ENCODE data around the gene AKAP9. TPM values are rescaled to one million over a fixed set of nuclear protein-coding genes. Genes with fewer than 3 reads are reported as not detected.

Gene AKAP9
- total RNA-seq, 6 donors from 2014 or later: 61.0 to 224 (median 78.4) TPM

DNA sequence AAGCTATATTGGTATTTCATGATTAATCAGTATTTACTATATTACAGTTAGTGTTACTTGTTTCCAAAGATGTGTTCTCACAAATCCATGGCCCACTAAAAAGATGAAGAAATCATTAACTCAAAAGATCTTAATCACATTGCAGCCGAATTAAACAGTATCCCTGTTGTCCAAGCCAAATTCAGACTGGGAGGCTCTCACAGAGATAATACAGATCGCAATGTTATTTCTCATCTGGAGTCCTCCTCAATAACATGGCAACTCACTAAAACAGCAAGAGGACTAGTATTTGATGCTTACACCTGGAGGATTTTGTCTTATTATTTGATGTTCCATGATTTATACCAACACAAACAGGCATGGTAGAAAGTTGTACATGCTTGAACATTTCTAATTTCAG, 170.2 kb downstream of the AKAP9 start:
- Histone ChIP-seq H3K36me3 (peaks cover 2 to 82% (median 23%) of the 10 kb centered on the region in 4 donors), H3K4me1 (no peaks in the 10 kb centered on the region), H3K9me3 (no peaks in the 10 kb centered on the region), H3K27me3 (no peaks in the 10 kb centered on the region), H3K27ac (no peak overlapping the region), H3K4me3 (no peak overlapping the region)
- ATAC-seq (ENCODE audit: low FRiP score in 2 of 2) (no peak), DNase-seq (no peak)
- TF ChIP-seq POLR2A (IDR thresholded peaks at IDR 0.05) (no peak), POLR2AphosphoS5 (IDR thresholded peaks at IDR 0.05) (no peak), EP300 (IDR thresholded peaks at IDR 0.05) (no peak)
- TF ChIP-seq, protein P1, sequence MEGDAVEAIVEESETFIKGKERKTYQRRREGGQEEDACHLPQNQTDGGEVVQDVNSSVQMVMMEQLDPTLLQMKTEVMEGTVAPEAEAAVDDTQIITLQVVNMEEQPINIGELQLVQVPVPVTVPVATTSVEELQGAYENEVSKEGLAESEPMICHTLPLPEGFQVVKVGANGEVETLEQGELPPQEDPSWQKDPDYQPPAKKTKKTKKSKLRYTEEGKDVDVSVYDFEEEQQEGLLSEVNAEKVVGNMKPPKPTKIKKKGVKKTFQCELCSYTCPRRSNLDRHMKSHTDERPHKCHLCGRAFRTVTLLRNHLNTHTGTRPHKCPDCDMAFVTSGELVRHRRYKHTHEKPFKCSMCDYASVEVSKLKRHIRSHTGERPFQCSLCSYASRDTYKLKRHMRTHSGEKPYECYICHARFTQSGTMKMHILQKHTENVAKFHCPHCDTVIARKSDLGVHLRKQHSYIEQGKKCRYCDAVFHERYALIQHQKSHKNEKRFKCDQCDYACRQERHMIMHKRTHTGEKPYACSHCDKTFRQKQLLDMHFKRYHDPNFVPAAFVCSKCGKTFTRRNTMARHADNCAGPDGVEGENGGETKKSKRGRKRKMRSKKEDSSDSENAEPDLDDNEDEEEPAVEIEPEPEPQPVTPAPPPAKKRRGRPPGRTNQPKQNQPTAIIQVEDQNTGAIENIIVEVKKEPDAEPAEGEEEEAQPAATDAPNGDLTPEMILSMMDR (IDR thresholded peaks at IDR 0.05): no peak
- 92 to 95% methylated on average over 2 of the region's 2 CpGs for WGBS, 2 donors

DNA sequence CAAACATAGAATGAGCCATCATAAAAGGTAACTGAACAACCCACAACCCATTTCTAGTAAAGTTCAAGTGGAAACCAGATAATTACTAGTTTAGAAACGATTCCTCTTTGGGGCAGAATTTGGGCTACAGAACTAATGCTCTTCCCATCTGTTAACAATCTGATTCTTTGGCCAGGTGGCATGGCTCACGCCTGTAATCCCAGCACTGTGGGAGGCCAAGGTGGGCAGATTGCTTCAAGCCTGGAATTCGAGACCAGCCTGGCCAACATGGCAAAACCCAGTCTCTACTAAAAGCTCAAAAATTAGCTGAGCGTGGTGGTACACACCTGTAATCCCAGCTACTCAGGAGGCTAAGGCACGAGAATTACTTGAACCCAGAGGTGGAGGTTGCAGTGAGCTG, 175.2 kb downstream of the AKAP9 start:
- Histone ChIP-seq H3K4me1 (peaks cover 0 to 14% (median 0%) of the 10 kb centered on the region in 4 donors), H3K4me3 (no peak overlapping the region), H3K27ac (no peak overlapping the region), H3K36me3 (peaks cover 2 to 61% (median 18%) of the 10 kb centered on the region in 4 donors), H3K27me3 (no peaks in the 10 kb centered on the region), H3K9me3 (no peaks in the 10 kb centered on the region)
- ATAC-seq (ENCODE audit: low FRiP score in 2 of 2) (no peak), DNase-seq (no peak)
- TF ChIP-seq EP300 (IDR thresholded peaks at IDR 0.05) (no peak), POLR2A (IDR thresholded peaks at IDR 0.05) (no peak), POLR2AphosphoS5 (IDR thresholded peaks at IDR 0.05) (no peak)
- TF ChIP-seq, protein P1 (IDR thresholded peaks at IDR 0.05): no peak
- 98 to 99% methylated on average over 5 of the region's 5 CpGs for WGBS, 2 donors

DNA sequence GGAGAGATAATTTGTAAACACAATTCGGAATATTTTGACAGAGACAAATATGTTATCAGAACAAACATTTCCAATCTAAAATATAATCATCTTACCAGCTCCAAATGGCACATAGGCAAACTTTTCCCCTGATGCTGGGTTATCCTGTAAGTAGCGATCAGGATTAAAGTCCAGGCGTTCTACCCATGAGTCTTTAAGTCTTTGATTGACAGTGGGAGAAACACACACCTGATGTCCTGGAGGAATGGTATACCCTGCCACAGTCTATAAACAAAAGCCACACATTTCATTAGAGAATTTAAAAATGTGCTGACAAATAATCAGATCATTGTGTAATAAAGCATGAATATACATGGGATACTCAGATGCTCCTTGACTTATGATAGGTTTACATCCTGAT, 176.3 kb downstream of the AKAP9 start:
- DNase-seq (no peak), ATAC-seq (ENCODE audit: low FRiP score in 2 of 2) (no peak)
- Histone ChIP-seq H3K36me3 (peaks cover 2 to 62% (median 14%) of the 10 kb centered on the region in 4 donors), H3K27me3 (no peaks in the 10 kb centered on the region), H3K4me1 (peaks cover 0 to 14% (median 0%) of the 10 kb centered on the region in 4 donors), H3K9me3 (no peaks in the 10 kb centered on the region), H3K4me3 (no peak overlapping the region), H3K27ac (no peak overlapping the region)
- TF ChIP-seq POLR2AphosphoS5 (IDR thresholded peaks at IDR 0.05): no peak
- no peak for TF ChIP-seq POLR2A (IDR thresholded peaks at IDR 0.05)
- TF ChIP-seq, protein P1 (IDR thresholded peaks at IDR 0.05): no peak
- TF ChIP-seq EP300 (IDR thresholded peaks at IDR 0.05): no peak
- 94 to 95% methylated on average over 3 of the region's 3 CpGs for WGBS, 2 donors

DNA sequence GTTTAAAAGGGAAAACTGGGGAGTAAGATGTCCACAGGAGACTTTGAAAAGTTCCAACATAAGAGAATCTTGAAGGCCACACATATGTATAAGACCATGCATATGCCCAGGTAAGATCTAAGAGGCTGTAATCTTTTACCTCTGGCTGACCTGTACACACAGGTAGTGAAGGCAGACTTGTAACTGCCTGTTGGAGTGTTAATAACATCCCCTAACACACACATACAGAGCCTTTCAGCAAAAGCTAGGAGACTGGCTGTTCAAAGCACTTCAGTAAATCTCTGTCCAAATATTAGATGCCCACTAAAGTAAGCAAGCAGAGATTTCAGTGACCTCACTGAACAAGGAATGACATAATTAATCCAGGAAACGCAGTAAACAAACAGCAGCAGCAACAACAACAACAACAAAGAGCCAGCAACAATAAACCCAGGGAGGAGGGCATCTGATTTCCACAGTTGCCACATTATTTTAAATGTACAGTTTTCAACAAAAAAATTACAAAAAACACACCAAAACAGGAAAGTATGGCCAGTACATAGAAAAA, 178.6 kb downstream of the AKAP9 start:
- no peak overlapping the region for H3K27ac ChIP-seq
- no peaks in the 10 kb centered on the region for H3K27me3 ChIP-seq
- H3K4me1 ChIP-seq: peaks cover 0 to 14% (median 0%) of the 10 kb centered on the region in 4 donors
- H3K9me3 ChIP-seq: no peaks in the 10 kb centered on the region
- no peak for ATAC-seq (ENCODE audit: low FRiP score in 2 of 2)
- no peak overlapping the region for H3K4me3 ChIP-seq
- 68 to 78% methylated on average over 1 of the region's 1 CpG for WGBS, 2 donors
- peaks cover 0 to 75% (median 31%) of the 10 kb centered on the region in 4 donors for H3K36me3 ChIP-seq
- DNase-seq: no peak
- no peak for TF ChIP-seq POLR2A (IDR thresholded peaks at IDR 0.05)

DNA sequence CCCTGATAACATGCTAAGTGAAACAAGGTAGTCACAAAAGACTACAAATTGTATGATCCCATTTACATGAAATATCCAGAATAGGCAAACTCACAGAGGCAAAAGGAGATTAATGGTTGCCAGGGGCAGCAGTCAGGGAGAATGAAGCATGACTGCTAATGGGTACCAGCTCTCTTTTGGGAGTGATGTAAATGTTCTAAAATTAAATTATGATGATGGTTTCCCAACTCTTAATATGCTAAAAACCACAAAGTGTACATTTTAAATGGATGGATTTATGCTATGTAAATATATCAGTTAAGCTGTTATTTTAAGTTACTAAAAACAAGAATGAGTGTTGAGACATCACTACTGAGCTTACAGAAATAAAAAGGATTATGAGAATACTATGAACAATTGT, 181.0 kb downstream of the AKAP9 start:
- ATAC-seq (ENCODE audit: low FRiP score in 2 of 2): no peak
- no peak for TF ChIP-seq POLR2A (IDR thresholded peaks at IDR 0.05)
- TF ChIP-seq EP300 (IDR thresholded peaks at IDR 0.05): no peak
- no peak for TF ChIP-seq POLR2AphosphoS5 (IDR thresholded peaks at IDR 0.05)
- TF ChIP-seq, protein P1 (IDR thresholded peaks at IDR 0.05): no peak
- no peak for DNase-seq
- H3K27me3 ChIP-seq: no peaks in the 10 kb centered on the region
- no peaks in the 10 kb centered on the region for H3K9me3 ChIP-seq
- peaks cover 0 to 75% (median 32%) of the 10 kb centered on the region in 4 donors for H3K36me3 ChIP-seq
- peaks cover 0 to 14% (median 0%) of the 10 kb centered on the region in 4 donors for H3K4me1 ChIP-seq
- H3K4me3 ChIP-seq: no peak overlapping the region
- H3K27ac ChIP-seq: no peak overlapping the region

Data from upper lobe of left lung (tissue), 6 donors.